Stimulated activated CD8-positive, alpha-beta memory T cell treated with anti-CD3 and anti-CD28 coated beads, Interleukin-4, amount 100 ng/mL, for 4 hours (primary cell): ENCODE results near the gene VWA7.

Experiments used
- DNase-seq, 2 donors: peaks; one replicate each; pipeline ENCODE4 v3.0.0-alpha.2; 2020; ENCODE audit warnings: low read depth in 2 of 2, low spot score in 1 of 2

VWA7 gene

DNA sequence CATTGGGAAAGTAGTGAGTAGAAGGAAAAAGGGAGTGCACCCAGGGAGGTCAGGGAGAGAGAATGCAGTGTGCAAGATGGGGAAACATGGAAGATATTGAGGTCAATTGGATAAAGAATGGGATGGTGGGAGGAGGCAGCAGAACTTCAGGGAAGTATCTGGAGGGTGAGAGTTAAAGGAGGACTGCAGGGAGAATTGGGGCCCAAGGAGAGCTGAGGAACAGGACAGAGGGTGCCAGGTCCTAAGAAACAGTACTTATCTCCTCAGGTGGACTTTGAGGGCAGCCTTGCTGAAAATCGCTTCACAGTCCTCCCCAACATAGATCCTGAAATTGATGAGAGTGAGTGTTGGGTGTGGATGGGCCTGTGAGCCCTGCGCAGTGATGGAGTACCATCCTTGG is 18.8 kb downstream of the VWA7 start:
- DNase-seq: no peak

DNA sequence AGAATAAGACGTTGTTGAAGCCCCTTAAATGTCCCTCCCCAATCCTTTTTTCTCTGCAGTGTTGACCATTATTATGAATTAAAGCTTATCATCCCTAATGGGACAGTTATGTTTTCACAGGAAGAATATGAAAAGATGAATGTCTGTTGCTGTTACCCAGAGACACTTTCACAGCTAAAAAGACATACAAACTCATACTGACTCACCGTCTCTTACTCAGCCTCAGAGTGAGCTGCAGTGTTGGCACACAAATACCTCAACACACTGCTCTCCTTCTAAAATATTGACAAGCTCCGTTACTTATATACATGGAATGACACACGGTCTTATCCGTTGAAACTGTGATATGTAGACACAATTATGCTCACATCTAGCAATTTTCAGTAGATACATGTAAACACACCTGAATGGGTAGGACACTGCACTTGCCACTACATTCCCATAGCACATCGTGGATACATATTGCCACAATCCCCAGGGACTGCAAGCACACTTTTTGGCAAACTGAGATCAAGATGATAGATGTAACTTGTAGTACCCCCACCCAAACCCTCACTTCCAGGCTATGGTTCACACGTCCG is 24.3 kb downstream of the VWA7 start:
- DNase-seq: no peak

DNA sequence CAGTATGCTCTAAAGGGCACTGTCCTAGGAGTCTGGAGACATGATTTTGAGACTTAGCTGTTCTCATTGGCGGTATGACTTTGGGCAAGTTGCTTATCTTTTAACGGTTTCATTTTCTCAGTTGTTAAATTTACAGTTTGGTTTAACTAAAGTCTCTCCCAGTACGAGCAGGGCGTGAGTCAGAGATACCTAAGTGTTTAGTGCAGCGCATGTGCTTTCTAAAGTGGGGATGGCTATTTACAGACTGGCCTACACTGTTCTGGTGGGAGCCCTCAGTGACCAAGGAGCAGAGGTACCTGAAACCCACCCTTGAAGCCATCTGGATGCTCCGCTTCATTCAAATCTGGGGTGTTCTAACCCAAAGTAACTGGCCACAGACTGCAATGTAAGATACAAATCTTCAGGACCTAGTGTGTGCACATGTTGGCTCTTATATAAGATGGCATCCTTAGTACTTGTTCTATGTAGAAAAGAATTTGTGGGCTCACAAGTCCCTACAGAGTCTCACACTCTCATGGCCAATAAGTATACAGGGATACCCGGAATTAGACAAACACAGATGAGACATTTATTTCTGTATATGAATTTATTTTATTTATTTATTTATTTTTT is 26.6 kb downstream of the VWA7 start:
- no peak for DNase-seq

DNA sequence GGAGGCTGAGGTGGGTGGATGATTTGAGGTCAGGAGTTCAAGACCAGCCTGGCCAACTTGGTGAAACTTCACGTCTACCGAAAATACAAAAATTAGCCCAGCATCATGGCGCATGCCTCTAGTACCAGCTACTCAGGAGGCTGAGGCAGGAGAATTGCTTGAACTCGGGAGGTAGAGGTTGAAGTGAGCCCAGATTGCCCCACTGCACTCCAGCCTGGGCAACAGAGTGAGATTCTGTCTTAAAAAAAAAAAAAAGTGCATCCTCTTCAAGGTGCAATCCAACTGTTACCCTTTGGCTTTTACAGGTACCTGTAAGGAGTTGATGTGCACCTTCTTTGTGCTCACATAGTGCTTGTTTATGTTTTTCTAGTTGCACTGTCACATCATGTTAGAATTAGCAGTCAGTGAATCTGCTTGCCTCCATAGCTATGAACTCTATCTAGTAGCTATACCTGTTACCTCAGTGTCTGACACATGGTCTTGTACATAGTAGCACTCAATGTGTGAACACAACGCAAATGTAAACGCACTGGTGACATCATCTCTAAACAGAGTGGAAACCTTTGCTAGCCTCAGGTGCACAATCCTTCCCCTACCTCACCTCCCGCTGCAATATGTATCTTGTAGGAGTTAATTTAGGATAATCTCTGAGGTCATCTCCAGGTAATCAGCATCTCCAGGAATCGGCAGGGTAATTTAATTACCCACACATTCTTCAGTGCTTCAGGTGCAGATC is 27.7 kb downstream of the VWA7 start:
- no peak for DNase-seq

DNA sequence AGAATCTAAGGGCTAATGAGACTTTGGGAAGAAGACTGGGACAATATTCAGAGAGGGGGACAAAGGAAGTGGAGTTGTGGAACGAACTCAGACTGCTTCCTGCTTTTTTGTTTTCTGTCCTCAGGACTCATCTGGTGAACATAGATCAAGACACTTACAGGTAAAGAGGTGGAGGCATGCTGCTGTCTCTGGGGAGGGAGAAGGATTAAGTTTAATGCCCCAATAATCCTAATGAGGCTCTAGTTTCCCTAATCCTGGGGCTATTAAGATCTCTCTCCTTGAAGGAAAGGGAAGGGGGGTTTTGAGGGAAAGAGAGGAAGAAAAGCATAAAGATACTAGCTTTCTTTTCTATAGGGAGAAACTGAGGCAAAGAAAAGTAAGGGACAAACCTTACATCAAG is 32.7 kb downstream of the VWA7 start:
- no peak for DNase-seq

DNA sequence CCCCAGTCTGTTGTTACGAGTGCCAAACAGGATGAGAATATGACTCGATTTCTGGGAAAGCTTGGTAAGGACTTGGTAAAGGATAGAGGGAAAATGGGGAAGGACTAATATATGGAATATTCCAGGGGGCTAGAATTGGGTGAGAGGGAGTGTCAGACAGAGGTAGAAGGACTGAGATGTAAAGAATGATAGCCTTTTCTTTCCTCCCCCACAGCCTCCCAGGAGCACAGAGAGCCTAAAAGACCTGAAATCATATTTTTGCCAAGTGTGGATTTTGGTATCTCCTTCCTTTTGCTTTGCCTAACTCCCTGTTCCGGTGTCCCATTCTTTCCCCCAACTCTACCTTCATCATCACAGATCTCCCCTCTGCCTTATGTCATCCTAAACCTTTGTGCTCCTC is 34.2 kb downstream of the VWA7 start:
- no peak for DNase-seq

DNA sequence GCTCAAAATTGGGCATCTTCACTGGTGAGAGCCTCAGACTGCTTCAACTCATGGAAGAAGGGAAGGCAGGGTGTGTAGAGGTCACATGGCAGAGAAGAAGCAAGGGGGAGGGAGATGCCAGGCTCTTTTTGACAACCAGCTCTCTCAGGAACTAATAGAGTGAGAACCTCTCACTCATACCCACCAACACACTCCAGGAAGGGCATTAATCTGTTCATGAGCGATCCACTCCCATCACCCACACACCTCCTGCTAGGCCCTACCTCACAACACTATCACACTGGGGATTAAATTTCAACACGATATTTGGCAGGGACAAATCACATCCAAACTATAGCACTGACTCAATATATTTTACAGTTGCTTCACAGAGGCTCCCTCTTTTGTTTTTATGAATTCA is 35.3 kb downstream of the VWA7 start:
- no peak for DNase-seq

DNA sequence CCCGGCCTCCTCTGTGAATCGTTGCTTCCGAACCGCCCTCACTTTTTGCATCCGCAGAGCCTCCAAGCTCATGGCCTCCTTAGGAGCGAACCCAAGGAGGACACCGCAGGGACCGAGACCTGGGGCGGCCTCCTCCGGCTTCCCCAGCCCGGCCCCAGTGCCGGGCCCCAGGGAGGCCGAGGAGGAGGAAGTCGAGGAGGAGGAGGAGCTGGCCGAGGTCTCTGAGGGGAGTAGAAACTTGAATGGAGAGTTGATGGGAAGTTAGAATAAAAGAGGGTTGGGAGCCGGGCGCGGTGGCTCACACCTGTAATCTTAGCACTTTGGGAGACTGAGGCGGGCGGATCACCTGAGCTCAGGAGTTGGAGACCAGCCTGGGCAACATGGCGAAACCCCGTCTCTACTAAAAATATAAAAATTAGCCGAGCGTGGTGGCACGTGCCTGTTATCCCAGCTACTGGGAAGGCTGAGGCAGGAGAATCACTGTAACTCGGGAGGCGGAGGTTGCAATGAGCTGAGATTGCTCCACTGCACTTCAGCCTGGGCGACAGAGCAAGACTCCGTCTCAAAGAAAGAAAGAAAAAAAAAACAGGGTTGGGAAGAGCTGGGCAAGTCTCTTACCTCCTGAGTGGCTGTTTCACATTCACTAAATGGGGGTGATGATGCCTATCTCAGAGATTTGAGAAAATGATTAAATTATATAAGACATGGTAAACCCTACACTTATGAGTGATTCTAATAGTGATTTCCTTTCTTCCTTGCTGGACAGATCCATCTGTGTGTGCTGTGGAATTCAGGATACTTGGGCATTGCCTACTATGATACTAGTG is 36.5 kb downstream of the VWA7 start:
- no peak for DNase-seq

DNA sequence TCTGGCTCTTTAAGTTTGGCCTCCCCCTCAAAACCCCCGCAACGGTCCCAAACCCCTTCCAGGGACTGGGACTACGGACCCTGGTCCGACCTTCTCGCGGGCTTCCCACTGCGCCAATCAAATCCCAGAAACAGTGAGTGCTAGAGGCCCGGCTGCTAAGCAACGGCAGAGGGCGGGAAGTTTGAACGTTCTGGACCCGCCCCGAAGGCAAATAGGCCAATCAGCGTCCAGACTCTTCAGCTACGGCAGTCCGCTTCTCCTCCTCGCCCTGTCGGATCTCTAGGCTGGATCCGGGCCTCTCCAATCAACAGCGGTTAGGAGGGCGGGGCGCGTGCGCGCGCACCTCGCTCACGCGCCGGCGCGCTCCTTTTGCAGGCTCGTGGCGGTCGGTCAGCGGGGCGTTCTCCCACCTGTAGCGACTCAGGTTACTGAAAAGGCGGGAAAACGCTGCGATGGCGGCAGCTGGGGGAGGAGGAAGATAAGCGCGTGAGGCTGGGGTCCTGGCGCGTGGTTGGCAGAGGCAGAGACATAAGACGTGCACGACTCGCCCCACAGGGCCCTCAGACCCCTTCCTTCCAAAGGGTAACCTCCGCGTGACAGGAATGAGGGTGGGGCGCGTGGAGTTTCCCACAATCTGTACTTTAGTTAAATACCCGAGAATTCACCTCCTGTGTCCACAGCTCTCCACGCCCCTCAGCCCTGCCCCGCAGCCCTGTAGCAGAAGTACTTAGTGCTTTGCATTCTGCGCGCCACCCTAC is 37.3 kb downstream of the VWA7 start, which contains the start of gene MSH5:
Gene MSH5 (plus strand): TSS at position 367 of the 758 bp plus-strand sequence. CDS start 462 bp downstream, outside the sequence.
- DNase-seq: peak; percentile 89 to 91

DNA sequence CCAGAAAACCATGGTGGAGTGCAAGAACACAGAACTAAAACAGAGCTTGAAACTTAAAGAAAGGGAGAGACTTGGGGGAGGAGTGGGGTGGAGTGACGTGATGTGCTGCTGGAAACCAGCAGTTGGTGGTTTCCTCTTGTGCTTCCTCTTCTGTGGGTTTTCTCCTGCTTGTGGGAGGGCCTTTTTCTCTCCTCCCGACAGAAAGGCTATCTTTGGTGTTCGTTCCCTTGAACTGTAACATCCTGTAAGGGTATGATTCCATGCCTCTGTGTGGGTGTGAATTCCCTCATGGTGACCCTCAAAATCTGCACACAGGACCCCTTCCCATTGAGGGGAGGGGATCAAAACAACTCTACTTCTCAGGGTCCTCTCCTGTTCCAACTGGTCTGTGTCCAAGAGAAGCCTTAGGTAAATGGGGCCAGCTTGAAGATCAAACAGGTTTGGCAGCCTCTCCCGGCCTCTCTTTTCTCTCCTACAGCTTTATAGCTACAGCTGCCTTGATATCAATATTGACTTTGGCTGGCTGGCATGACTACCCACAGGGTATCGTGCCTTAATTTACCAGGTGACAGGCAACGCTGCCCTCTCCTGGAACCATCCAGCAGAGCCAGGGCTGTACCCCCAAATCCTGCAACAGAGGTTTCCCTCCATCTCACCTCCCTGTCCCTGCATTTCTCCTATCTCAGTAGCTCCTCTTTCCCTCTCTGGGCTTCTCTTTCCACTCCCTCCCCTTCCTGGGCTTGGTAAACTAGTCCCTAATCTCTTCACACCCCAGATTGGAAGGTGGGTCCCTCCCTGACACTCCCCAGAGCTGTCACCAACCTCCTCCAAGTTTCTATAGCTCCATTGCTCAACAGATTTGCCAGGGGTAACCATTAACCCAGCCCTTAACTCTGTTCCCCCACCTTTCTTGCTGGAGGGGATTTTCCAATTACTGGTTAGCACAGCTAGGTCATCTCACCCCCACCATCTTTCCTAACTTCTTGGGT is 38.8 kb downstream of the VWA7 start:
- peak; percentile 24 to 46 for DNase-seq

DNA sequence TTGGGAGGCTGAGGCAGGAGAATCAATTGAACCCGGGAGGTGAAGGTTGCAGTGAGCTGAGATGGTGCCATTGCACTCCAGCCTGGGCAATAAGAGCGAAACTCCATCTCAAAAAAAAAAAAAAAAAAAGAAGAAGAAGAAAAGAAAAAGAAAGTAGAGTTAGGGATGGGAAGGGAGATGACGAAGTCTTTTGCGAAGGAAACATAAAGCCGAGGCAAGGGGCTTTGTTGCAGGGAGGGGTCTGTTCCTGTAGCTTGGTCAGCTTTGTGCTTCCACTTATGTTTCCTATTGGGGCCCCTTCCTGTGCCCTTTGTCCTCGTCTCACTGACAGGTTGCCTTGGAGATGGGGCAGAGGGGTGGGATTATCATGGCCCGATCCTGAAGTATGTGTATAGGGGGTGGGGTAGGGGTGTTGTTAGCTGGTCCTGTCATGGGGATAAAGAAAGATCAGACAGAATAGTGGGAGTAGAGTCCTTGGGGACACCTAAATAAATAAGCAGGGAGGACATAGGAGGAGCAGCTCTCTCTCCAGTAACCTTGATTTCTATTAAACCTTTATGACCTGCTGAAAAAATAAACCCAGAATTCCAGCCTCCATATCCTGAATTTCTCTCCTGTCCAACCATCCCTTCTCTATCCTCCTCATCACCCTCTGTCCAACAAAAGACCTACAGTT is 39.7 kb downstream of the VWA7 start:
- no peak for DNase-seq

DNA sequence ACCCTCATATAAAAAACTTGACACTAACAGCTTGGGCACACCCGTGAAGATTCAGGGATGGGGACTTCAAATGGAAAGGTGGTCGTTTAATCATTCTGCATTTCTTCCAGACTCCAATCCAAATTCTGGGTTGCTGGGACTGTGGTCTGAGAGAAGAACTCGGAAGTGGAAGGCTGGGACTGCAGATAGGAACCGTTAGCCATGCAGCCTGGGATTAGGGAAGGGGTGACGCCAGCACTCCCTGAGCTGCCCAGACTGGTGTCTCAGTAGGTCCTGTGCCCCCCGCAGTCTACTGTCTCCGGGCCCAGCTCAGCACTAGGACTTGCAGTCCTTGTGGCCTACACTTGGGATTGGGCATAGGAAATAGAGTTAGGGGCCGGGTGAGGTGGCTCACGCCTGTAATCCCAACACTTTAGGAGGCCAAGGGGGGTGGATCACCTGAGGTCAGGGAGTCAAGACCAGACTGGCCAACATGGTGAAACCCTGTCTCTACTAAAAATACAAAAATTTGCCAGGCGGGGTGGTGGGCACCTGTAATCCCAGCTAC is 40.3 kb downstream of the VWA7 start:
- DNase-seq: no peak

DNA sequence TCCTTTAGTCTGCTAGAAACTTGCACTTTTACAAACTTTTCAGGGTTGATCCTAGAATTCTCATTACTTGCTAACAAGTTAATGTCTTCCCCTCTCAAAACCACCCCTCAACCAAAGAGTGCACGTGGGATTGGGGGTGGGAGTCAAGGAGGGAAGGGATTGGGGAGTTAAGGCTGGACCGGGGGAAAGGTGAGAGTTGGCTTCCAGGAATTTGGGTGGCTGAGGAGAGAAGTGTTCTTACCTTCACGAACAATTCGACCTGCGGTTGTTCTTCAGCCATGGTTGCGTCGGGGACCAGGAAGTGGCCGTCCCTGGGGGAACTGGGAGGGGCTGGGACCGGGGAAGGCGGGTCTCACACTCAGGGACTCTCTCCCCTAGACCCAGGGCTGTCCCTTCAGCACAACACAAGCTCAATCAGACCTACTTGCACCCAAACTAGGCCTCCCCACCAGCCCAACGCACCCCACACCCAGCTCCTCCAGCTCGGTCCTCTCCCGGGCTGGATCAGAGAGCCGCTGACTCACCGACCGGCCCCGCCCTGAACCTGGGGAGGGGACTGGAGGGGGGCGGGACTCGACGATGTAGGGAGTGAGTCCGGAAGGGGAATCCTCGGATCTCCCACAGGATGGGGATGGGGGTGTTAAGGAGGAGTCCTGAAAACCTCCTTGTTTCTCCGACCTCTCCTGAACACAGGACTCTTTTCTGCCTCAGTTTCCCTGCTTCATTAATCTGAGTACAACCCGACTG is 40.9 kb downstream of the VWA7 start, which contains the start of gene CLIC1:
Gene CLIC1 (minus strand): TSS at position 510 of the 747 bp plus-strand sequence. CDS start 230 bp downstream, at position 280.
- DNase-seq: peak; percentile 54 to 60

DNA sequence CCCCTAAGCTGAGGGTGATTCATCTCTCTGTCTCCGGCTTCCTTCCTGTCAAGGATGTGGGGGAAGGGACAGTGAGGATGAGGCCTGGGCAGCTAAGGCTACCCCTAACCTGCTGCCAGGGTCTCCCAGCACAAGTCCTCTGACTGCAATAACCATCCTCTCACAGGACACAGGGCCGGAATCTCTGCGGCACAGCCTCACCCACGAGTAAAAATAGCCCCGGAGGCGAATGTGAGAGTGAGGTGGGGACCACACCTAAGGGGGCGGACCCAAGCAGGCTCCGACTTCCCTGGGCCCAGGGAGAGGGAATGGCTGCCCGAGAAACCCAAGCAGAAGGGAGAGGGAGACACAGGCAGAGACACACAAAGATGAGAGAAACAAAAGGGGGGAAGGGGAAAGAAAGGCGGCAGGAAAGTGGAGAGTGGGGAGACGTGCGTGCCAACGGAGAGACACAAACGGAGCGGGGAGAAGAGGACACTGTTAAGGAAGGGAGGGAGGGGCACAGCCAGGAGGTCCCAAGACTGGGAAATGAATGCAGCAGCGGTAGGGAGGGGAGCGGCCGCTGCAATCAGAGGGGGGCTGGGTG is 42.2 kb downstream of the VWA7 start:
- DNase-seq: peak; percentile 20 to 36

DNA sequence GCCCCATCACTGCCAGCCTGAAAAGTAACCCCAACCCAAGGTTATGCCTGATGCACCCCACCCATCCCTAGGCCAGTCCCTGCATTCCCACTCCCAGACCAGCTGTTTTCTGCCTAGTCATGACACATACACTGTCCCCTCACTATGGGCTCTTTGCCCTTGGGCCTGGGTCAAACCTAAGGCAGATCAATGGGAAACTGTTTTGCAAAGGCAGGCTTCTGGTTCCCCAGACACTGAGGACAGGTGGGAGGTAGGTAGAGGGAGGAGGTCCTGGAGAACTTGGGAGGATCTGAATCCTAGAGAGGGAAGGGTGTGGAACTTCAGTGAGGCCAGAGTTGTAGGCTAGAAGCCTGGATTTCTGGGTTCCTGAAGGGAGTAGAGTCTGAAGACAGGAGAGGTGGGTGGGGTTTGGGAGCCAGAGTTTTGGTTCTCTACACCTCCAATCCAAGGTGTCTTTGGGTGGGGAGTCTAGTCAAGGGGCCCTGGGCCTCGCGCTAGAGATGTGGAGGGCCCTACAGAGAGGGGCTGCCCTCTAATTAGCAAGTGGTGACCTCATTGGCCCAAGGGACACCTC is 42.8 kb downstream of the VWA7 start:
- no peak for DNase-seq

DNA sequence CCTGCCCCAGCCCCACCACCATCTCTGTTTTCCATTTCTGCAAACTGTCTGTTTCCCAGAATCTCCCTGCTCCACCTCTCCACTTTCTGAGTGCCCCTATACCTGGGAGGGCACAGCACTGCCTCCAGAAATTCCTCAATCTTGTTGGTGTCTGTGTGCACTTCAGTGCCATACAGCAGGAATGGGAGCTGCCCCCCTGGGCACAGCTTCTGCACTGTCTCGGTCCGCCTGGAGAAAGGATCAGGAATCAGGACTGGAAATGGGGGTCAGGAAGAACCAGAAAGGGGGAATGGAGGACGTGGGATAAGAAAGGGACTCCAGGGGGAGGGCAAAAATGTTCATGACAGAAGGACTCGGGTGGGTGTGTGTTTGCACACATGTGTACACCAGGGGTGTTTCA is 43.4 kb downstream of the VWA7 start:
- no peak for DNase-seq

DNA sequence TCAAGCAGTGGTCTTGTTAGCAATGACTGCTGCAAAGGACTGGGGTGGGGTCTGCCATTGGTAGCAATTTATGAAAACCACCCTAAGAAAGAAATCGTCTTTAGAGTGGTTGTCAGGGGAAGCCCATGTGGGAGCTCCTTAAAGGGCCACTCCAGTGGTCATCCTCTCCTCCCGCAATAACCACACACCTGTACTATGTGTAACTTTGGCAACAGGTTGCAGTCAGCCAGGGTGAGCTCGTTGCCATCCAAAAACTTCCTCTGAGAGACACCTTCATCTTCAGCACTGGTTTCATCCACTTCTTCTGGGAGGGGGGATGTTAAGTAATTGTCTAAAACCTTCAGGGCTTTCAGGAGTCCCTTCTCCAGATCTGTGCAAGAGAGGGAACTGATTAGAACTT is 45.1 kb downstream of the VWA7 start:
- no peak for DNase-seq
